Inferior parietal cortex (tissue), 1 donor: ENCODE results near the gene DACT1.
A peak's percentile ranks its signal among the peaks of the same experiment; 100 is the strongest.

Experiments used
- DNase-seq: peaks from one replicate; pipeline ENCODE4 v3.0.0-alpha.2; 2016; ENCODE audit errors: extremely low spot score

DACT1 gene

GRCh38 chr14:58636129-58636528 is 1.6 kb upstream of the DACT1 start:
- DNase-seq: no peak

DNA sequence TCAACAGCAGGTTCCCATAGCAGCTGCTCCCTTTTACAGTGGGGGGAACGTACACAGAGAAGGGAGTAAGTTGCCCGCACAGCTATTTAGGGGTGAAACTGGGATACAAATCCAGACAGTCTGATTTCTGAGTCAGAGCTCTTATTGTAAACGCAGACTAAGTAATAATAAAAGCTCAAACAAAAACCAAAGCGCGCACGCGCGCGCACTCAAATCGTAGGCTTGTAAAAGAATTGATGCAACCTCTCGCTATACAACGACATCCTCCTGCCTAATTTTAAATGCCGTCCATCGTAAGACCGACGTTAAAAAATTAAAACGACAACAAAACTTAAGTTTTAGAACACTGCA is 747 bp upstream of the DACT1 start:
- DNase-seq: peak; percentile 63

- DNase-seq: peak; percentile 49
Measured at GRCh38 chr14:58638231-58639197, 752 bp downstream of the DACT1 start.

GRCh38 chr14:58639198-58639565 is 1.4 kb downstream of the DACT1 start:
- peak; percentile 21 for DNase-seq

- DNase-seq: peak; percentile 90
Measured at GRCh38 chr14:58639842-58640484, 2.2 kb downstream of the DACT1 start.

DNA sequence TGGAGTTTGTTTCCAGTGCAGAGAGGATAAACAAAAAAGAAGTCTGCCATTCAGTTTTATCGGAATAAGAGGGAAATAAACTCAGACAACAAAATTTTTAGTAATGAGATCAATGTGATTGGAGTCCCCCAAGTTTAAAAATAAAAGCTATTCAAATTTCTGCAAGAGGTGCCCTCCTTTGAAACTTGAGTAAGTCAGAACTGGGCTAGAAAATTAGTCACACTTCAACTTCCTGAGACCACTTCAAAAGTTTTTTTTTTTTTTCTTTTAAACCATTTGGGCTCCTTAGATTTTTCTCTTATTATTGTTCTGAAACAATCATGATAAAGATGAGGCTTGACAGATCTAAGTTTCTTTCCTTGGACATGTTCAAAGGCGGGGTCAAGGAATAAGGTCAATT is 3.2 kb downstream of the DACT1 start:
- DNase-seq: no peak

DNA sequence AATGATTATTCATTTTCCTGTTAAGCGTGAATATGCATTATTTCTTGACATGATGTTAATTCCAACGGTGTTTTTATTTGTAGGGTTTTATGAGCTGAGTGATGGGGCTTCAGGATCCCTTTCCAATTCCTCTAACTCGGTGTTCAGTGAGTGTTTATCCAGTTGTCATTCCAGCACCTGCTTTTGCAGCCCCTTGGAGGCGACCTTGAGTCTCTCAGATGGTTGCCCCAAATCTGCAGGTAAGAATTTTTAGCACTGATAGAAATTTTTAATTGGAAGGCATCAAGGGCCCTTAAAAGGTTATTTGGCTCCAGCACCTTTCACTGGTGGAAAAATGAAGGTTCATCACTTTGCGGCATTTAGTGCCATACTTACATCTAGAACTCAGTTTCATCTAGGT is 3.7 kb downstream of the DACT1 start:
- DNase-seq: no peak

DNA sequence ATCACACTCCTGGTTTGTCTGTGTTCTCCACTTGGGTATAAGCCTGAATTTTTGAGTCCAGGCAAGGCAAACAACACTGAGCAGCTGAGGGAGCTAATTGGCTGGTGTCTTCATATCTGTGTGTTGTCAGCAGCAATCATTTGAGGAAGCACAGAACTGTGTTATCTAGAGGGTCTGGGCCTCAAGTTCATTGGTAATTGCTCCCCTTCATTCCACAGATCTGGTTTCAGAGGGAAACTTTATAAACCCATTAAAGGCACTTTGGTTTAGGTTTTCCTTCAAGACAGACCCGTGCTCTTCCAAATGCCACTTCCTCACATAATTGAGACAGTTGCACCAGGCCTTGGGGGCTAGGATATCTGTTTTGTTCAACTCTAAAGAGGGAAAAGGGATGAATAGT is 5.6 kb downstream of the DACT1 start:
- DNase-seq: no peak

DNA sequence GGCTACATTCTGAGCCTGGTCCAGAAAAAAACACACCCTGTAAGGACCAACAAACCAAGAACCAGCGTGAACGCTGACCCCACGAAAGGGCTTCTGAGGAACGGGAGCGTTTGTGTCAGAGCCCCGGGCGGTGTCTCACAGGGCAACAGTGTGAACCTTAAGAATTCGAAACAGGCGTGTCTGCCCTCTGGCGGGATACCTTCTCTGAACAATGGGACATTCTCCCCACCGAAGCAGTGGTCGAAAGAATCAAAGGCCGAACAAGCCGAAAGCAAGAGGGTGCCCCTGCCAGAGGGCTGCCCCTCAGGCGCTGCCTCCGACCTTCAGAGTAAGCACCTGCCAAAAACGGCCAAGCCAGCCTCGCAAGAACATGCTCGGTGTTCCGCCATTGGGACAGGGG is 7.9 kb downstream of the DACT1 start:
- DNase-seq: no peak

- DNase-seq: no peak
Measured at GRCh38 chr14:58646479-58646878, 8.7 kb downstream of the DACT1 start.

DNA sequence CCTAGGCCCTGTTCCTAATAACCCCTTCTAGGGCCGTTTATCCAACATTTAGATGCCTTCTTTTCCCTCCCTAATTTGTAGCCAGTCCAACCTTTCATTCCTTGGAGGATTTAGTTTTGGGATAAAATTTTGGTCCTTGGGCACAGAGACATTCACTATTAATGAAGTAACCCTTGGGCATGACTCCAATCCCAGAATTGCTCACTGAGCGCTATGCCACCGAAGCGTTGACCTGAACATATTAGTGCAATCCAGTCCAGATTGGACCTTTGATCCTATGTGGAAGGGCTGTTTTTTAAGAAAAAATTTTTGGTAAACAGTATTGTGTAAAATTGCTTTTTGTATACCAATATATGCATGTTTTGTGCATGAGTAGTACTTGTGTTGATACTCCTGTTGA is 10.0 kb downstream of the DACT1 start:
- no peak for DNase-seq

DNA sequence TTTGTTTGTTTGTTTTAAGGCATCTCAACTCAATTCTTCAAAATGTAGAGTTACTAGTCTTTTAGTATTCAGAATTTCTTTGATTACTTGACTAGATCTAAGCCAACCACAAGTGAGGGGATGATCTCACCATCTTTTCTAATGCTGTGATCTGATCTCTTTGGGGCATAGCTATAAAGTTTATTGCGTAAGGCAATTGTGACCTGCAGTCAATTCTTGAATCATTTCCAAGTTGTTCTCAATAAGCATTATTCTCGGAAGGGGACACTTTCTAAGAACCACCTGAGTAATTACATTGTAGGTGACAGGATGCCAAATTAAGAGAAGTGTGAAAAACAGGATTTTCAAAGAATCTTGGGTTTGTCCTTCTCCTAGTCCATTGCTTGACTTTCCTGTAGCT is 13.1 kb downstream of the DACT1 start:
- DNase-seq: no peak

- no peak for DNase-seq
Measured at GRCh38 chr14:58656671-58657411, 19.1 kb downstream of the DACT1 start.

GRCh38 chr14:58659061-58659460 is 21.3 kb downstream of the DACT1 start:
- DNase-seq: no peak

DNA sequence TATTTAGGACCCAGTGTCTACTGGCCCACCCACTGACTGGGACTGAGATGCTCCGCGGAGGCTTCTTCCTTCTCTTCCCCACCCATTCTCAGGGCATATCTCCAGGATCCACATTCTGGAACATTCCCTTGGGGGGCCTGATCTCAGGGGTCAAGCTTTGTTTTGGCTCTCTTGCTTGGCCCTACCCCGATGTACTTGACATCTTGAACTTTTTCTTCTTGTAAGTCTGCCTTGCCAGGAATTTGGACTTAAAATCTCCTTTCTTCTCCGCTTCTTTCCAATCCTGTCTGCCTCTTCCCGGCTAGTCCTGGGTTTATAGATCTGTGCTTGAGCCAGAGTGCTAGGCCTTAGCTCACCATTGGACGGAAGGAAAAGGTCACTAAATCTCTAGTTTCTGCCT is 22.1 kb downstream of the DACT1 start:
- no peak for DNase-seq

DNA sequence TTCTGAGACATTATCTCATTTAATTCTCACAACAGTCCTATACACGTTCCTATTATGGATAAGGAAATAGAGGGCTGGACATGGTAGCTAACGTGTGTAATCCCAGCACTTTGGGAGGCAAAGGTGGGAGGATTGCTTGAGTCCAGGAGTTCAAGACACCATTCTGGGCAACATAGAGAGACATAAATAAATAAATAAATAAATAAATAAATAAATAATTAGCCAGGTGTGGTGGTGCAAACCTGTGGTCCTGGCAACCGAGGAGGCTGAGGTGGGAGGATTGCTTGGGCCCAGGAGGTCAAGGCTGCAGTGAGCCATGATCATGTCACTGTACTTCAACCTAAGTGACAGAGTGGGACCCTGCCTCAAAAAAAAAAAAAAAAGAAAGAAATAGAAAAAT is 22.6 kb downstream of the DACT1 start:
- no peak for DNase-seq

DNA sequence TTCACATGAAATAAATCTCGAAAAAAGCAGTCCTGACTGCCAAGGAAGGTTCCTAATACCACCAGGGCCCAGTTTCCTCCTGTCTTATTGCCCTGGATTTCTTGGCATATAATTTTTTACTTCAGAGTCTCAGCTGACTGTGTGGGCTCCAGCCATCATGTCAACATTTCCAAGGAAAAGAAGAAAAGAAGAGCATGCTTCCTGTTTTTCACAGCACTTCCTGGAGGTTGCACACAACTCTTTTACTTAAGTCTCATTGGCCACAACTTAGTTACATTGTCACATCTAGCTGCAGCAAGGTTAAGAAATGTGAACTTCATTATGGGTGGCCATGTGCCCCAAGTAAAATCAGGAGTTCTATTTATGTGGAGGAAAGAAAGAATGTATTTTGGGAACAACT is 24.3 kb downstream of the DACT1 start:
- no peak for DNase-seq

DNA sequence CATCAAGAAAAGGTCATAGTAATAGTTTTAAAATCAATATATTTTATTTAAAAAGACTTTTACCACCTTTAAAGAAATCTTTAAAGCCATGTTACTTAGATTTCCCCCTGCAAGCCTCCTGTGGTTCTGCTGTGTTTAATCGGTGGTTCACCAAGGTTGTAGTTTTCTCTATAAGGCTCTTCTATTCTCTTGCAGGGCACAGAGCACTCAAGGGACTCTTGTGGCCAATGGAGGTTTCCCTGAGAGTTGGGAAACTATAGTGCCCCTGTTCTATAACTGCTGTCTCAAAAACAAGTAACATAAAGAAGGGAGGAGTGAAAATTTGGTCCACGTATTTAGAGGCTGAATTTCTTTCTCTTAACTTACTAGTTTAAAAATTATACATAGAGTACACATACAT is 25.0 kb downstream of the DACT1 start:
- DNase-seq: no peak

DNA sequence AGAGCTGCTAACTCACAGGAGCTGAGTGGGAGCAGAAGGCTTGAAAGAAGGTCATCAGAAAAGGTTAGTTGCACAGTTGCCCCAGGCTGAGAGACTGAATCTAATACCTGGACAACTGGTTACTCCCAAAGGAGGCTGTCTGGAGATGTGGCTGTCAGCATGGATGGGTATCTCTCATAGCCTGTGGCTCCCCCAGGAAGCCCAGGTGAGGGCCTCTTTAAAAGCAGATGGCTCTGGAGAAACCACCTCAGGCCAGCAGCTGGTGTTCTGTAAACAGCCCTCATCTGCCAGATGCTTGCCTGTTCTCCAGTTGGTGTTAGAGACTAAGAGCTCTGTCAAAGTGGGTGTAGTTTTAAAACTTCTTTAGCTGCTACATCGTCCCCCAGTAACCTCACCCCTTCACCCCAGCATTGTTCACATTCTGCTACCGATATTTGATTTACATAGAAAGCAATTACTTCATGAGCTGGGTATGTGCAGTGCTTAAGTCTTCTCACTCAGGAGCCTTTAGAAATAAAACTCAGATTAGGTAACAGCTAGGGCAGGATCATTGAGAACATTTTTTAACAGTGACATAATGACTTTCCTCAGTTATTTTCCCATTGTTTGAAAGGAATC is 25.8 kb downstream of the DACT1 start:
- no peak for DNase-seq

GRCh38 chr14:58665773-58666500 is 28.2 kb downstream of the DACT1 start:
- no peak for DNase-seq

GRCh38 chr14:58666737-58667136 is 29.0 kb downstream of the DACT1 start:
- no peak for DNase-seq

DNA sequence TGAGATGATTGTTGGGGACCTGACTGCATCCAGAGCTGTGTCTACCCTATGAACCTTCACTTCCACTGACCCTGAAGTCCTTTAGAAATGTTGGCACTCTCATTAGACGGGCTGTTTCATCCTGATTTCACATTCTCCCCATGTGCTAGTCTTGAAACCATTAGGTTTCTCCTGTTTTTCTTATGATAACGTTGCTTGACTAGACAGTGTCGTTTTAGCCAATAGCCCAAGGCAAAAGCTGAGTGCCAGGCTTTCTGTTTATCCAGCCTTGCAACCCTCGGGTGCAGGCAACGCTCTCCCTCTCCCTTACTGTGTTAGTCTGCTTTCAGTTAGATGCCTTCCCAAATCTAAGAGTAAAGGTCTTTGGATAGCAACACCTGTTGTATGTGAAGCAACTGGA is 30.1 kb downstream of the DACT1 start:
- no peak for DNase-seq
